Sigmoid colon (tissue), 7 donors: Measurements from ENCODE around the gene PDE4D. TPM values are rescaled to one million over a fixed set of nuclear protein-coding genes. Genes with fewer than 3 reads are reported as not detected.

Experiments used
- DNase-seq: peaks from one replicate; pipeline ENCODE4 v3.0.0-alpha.2; 2019
- H3K27ac ChIP-seq, 4 donors: fragments of 200-600 bp; sonication (generic); one replicate each; pipeline ENCODE4 v1.5.1; 2016 to 2019; ENCODE audit warnings: mild to moderate bottlenecking in 1 of 4
- H3K27me3 ChIP-seq, 3 donors: fragments of 200-600 bp; sonication (generic); one replicate each; pipeline ENCODE4 v1.5.1; 2019; ENCODE audit warnings: mild to moderate bottlenecking in 1 of 3
- H3K36me3 ChIP-seq, 4 donors: fragments of 200-600 bp; sonication (generic); one replicate each; pipeline ENCODE4 v1.5.1; 2016 to 2019
- H3K4me1 ChIP-seq, 4 donors: fragments of 200-600 bp; sonication (generic); one replicate each; pipeline ENCODE4 v1.5.1; 2017 to 2019
- H3K4me3 ChIP-seq, 4 donors: fragments of 200-600 bp; sonication (generic); one replicate each; pipeline ENCODE4 v1.5.1; 2017 to 2019; ENCODE audit warnings: mild to moderate bottlenecking in 2 of 4, moderate library complexity in 1 of 4
- H3K9me3 ChIP-seq, 4 donors: fragments of 200-600 bp in 3 of 4; sonication (generic) in 3 of 4; one replicate each; pipeline versions ENCODE4 v1.5.1 to v1.6.1; 2013 to 2019
- CTCF ChIP-seq, 4 experiments: fragments of 450-650 bp in 3 of 4; fragments of 200-600 bp in 1 of 4; IDR thresholded peaks; one replicate each; pipeline ENCODE4 v1.5.1; 2016 to 2019; ENCODE audit warnings: antibody characterized with exemption in 4 of 4, mild to moderate bottlenecking in 3 of 4, moderate library complexity in 2 of 4
- EP300 ChIP-seq, 4 donors: sonication (generic); formaldehyde crosslinking; IDR thresholded peaks; one replicate each; pipeline ENCODE4 v1.6.1; 2017; ENCODE audit warnings: antibody characterized with exemption in 4 of 4
- POLR2A ChIP-seq, 2 donors: fragments of 450-650 bp; IDR thresholded peaks; one replicate each; pipeline ENCODE4 v1.6.1; 2016; ENCODE audit warnings: antibody characterized with exemption in 2 of 2, mild to moderate bottlenecking in 2 of 2, moderate library complexity in 2 of 2
- POLR2AphosphoS5 ChIP-seq, 4 donors: sonication (generic); formaldehyde crosslinking; IDR thresholded peaks; one replicate each; pipeline ENCODE4 v1.6.1; 2017; ENCODE audit warnings: antibody characterized with exemption in 4 of 4
- WGBS, 2 donors: extraction: QIAGEN DNeasy Blood & Tissue Kit; methylation state at CpG; one replicate each; pipeline ENCODE4 v1.1.7; 2013; 5-methylcytosine and 5-hydroxymethylcytosine counted together
- intact Hi-C: fragments of 100-400 bp; cut with DNase I; formaldehyde crosslinking; loops from one replicate; pipeline ENCODE4 v1.15.1; 2023
- polyA plus RNA-seq, 3 donors: library from polyadenylated mRNA; stranded (reverse); fragments of 200-250 nt; gene quantifications; one replicate each; pipeline ENCODE4 v1.2.3, GENCODE V29; 2013
- total RNA-seq, 4 donors: library from RNA; depleted of rRNA; stranded (reverse); fragments of >200 nt; gene quantifications; one replicate each; pipeline ENCODE4 v1.1.0, GENCODE V29; 2016
- donor health status: healthy with polysubstance abuse.
- donor health status: Bipolar disorder and iron deficiency.
- donor health status: healthy.

Gene PDE4D
- total and polyA plus RNA-seq, 7 donors: 6.0 to 289 (median 169) TPM

GRCh38 chr5:59342181-59342580 lies 551.3 kb downstream of the PDE4D start:
- Histone ChIP-seq H3K9me3 (no peaks in the 10 kb centered on the region), H3K27me3 (no peaks in the 10 kb centered on the region), H3K4me1 (peaks cover 0 to 22% (median 15%) of the 10 kb centered on the region in 4 donors), H3K4me3 (no peak overlapping the region), H3K36me3 (no peaks in the 10 kb centered on the region), H3K27ac (peak overlapping the region in 1 of 4 donors; percentile 16)
- intact Hi-C loops: no loop called here
- TF ChIP-seq EP300 (IDR thresholded peaks at IDR 0.05) (no peak), POLR2AphosphoS5 (IDR thresholded peaks at IDR 0.05) (no peak), CTCF (IDR thresholded peaks at IDR 0.05) (no peak), POLR2A (IDR thresholded peaks at IDR 0.05) (no peak)
- no peak for DNase-seq
- 70 to 87% methylated on average over 3 of the region's 3 CpGs for WGBS, 2 donors

- H3K4me3 ChIP-seq: no peak overlapping the region
- H3K27ac ChIP-seq: no peak overlapping the region
- 96 to 97% methylated on average over 4 of the region's 4 CpGs for WGBS, 2 donors
- no peak for TF ChIP-seq EP300 (IDR thresholded peaks at IDR 0.05)
- no peak for TF ChIP-seq CTCF (IDR thresholded peaks at IDR 0.05)
- no peak for TF ChIP-seq POLR2A (IDR thresholded peaks at IDR 0.05)
- no peak for TF ChIP-seq POLR2AphosphoS5 (IDR thresholded peaks at IDR 0.05)
- DNase-seq: no peak
- H3K27me3 ChIP-seq: no peaks in the 10 kb centered on the region
- H3K36me3 ChIP-seq: no peaks in the 10 kb centered on the region
- intact Hi-C loops: no loop called here
- H3K4me1 ChIP-seq: peaks cover 0 to 17% (median 12%) of the 10 kb centered on the region in 4 donors
- no peaks in the 10 kb centered on the region for H3K9me3 ChIP-seq
Observed at GRCh38 chr5:59341760-59342159, 551.8 kb downstream of the PDE4D start.

GRCh38 chr5:59341155-59341554 lies 552.4 kb downstream of the PDE4D start:
- no peak overlapping the region for H3K27ac ChIP-seq
- WGBS, 2 donors: 93 to 94% methylated on average over 2 of the region's 2 CpGs
- no peaks in the 10 kb centered on the region for H3K9me3 ChIP-seq
- H3K4me1 ChIP-seq: peaks cover 0 to 11% (median 8%) of the 10 kb centered on the region in 4 donors
- intact Hi-C loops: no loop called here
- DNase-seq: no peak
- H3K4me3 ChIP-seq: no peak overlapping the region
- no peak for TF ChIP-seq POLR2A (IDR thresholded peaks at IDR 0.05)
- no peaks in the 10 kb centered on the region for H3K27me3 ChIP-seq
- no peaks in the 10 kb centered on the region for H3K36me3 ChIP-seq

GRCh38 chr5:59340637-59341036 lies 552.9 kb downstream of the PDE4D start:
- no peak overlapping the region for H3K4me3 ChIP-seq
- TF ChIP-seq CTCF (IDR thresholded peaks at IDR 0.05) (no peak), EP300 (IDR thresholded peaks at IDR 0.05) (no peak), POLR2AphosphoS5 (IDR thresholded peaks at IDR 0.05) (no peak), POLR2A (IDR thresholded peaks at IDR 0.05) (no peak)
- WGBS, 2 donors: 49 to 100% methylated on average over 1 of the region's 1 CpG
- H3K4me1 ChIP-seq: peaks cover 0 to 7% (median 4%) of the 10 kb centered on the region in 4 donors
- DNase-seq: no peak
- no peaks in the 10 kb centered on the region for H3K36me3 ChIP-seq
- no peaks in the 10 kb centered on the region for H3K27me3 ChIP-seq
- intact Hi-C loops: no loop called here
- no peak overlapping the region for H3K27ac ChIP-seq
- no peaks in the 10 kb centered on the region for H3K9me3 ChIP-seq

GRCh38 chr5:59337240-59337639 lies 556.3 kb downstream of the PDE4D start:
- Histone ChIP-seq H3K4me1 (peaks cover 0 to 3% (median 1%) of the 10 kb centered on the region in 4 donors), H3K4me3 (no peak overlapping the region), H3K27me3 (no peaks in the 10 kb centered on the region), H3K36me3 (no peaks in the 10 kb centered on the region), H3K9me3 (no peaks in the 10 kb centered on the region), H3K27ac (no peak overlapping the region)
- DNase-seq: no peak
- intact Hi-C loops: no loop called here
- TF ChIP-seq EP300 (IDR thresholded peaks at IDR 0.05): no peak
- TF ChIP-seq CTCF (IDR thresholded peaks at IDR 0.05): no peak
- TF ChIP-seq POLR2AphosphoS5 (IDR thresholded peaks at IDR 0.05): no peak
- TF ChIP-seq POLR2A (IDR thresholded peaks at IDR 0.05): no peak
- 70 to 87% methylated on average over 8 of the region's 8 CpGs for WGBS, 2 donors
